HepG2 (cell line): ENCODE measurements around the gene CAPZA2. TPM values are rescaled to one million over a fixed set of nuclear protein-coding genes. Genes with fewer than 3 reads are reported as not detected.

Source experiments
- CREB1 ChIP-seq, 2 experiments: fragments of 450-650 bp in 1 of 2; IDR thresholded peaks; 2 replicates each; pipeline ENCODE4 v1.6.1; 2016 to 2017; ENCODE audit warnings: control low read depth in 1 of 2, mild to moderate bottlenecking in 1 of 2, missing compliant biosample characterization in 1 of 2, missing genetic modification characterization in 1 of 2
- GATA4 ChIP-seq: sonication (generic); IDR thresholded peaks from 2 replicates; pipeline ENCODE4 v1.6.1; 2016; ENCODE audit warnings: antibody characterized with exemption, low read depth, borderline replicate concordance
- LCORL ChIP-seq, 2 experiments: fragments of 450-650 bp in 1 of 2; sonication (generic) in 1 of 2; formaldehyde crosslinking in 1 of 2; IDR thresholded peaks; 2 replicates each; pipeline versions ENCODE4 v1.5.0 to v1.6.1; 2017 to 2020; ENCODE audit warnings: antibody characterized with exemption in 1 of 2, missing genetic modification reagents in 1 of 2
- NFYC ChIP-seq: IDR thresholded peaks from 2 replicates; pipeline ENCODE4 v1.6.1; 2016; ENCODE audit warnings: missing genetic modification reagents, missing compliant biosample characterization
- NONO ChIP-seq, 2 experiments: fragments of 450-650 bp in 1 of 2; sonication (generic) in 1 of 2; formaldehyde crosslinking in 1 of 2; IDR thresholded peaks in 1 of 2; conservative IDR thresholded peaks in 1 of 2; 2 replicates each; pipeline versions ENCODE4 v1.6.1 to v1.8.0; 2017 to 2022; ENCODE audit warnings: mild to moderate bottlenecking in 1 of 2, missing genetic modification reagents in 1 of 2, moderate library complexity in 1 of 2
- PHF21A ChIP-seq: sonication (generic); formaldehyde crosslinking; IDR thresholded peaks from 2 replicates; pipeline ENCODE4 v1.5.0; 2020; ENCODE audit warnings: mild to moderate bottlenecking, missing genetic modification reagents
- POLR2A ChIP-seq, 2 experiments: IDR thresholded peaks; 2 replicates each; pipeline ENCODE4 v1.6.1; 2011; ENCODE audit warnings: low read depth in 2 of 2, low read length in 2 of 2, mild to moderate bottlenecking in 1 of 2, moderate library complexity in 1 of 2; ENCODE audit not compliant: insufficient read depth in 1 of 2
- PRPF4 ChIP-seq: fragments of 200-400 bp; formaldehyde crosslinking; IDR thresholded peaks from 2 replicates; pipeline ENCODE4 v1.6.1; 2016; ENCODE audit warnings: low read length, low read depth; ENCODE audit not compliant: poor library complexity, severe bottlenecking
- ZBED4 ChIP-seq: sonication (generic); formaldehyde crosslinking; IDR thresholded peaks from 2 replicates; pipeline ENCODE4 v1.4.0; 2020; ENCODE audit warnings: missing genetic modification reagents, borderline replicate concordance
- ZNF160 ChIP-seq: sonication (generic); formaldehyde crosslinking; IDR thresholded peaks from 2 replicates; pipeline ENCODE4 v1.8.0; 2022; ENCODE audit warnings: mild to moderate bottlenecking, inconsistent platforms, missing genetic modification reagents
- polyA plus RNA-seq, 8 experiments: library from polyadenylated mRNA; depleted of rRNA in 3 of 8; stranded (reverse) in 7 of 8; unstranded in 1 of 8; fragments of >200 nt; fragmentation: Illumina TruSeq in 4 of 8; extraction: Trizol in 4 of 8; gene quantifications; 2 replicates each; pipeline versions ENCODE4 v1.2.1 to v1.2.3, GENCODE V29; 2011 to 2016; ENCODE audit warnings: low read depth in 4 of 8, missing spikeins in 1 of 8, mixed read lengths in 1 of 8; ENCODE audit not compliant: insufficient read depth in 1 of 8
- total RNA-seq, 5 experiments: library from RNA; depleted of rRNA; stranded (reverse); fragments of >200 nt; fragmentation: Illumina TruSeq; extraction: Trizol; gene quantifications; 2 replicates each; pipeline ENCODE4 v1.2.3, GENCODE V29; 2016; ENCODE audit warnings: low read depth in 1 of 5

CAPZA2 gene
- total and polyA plus RNA-seq, 2 of the 13 experiments (the other 11 are each of a cell fraction or from before 2014, with no cell fraction given) = 38.4 to 199 TPM

- TF ChIP-seq ZBED4 (CRISPR knock-in tag) = no peak; the same call in 1 of the 2 replicates
- TF ChIP-seq ZNF160 (CRISPR knock-in tag) = 0 out of 2 replicates have a peak, but pooled peaks have one; percentile 53
- TF ChIP-seq PHF21A (CRISPR knock-in tag) = peak; percentile 72; the same call in 1 of the 2 replicates
- TF ChIP-seq NONO (IDR thresholded peaks at IDR 0.05) = no peak
- TF ChIP-seq NONO (CRISPR knock-in tag; conservative IDR thresholded peaks at IDR 0.05) = no peak
- TF ChIP-seq POLR2A (IDR thresholded peaks at IDR 0.05; ENCODE audit: insufficient read depth in 1 of 2, low read depth in 2 of 2, low read length in 2 of 2) = peak; percentile 50 to 58; a peak in 3 of 4 replicates
- peak; percentile 77 for TF ChIP-seq NFYC (CRISPR knock-in tag)
- TF ChIP-seq LCORL (IDR thresholded peaks at IDR 0.05) = no peak
- TF ChIP-seq LCORL (CRISPR knock-in tag; IDR thresholded peaks at IDR 0.05) = no peak
- TF ChIP-seq PRPF4 = no peak
- TF ChIP-seq GATA4 = no peak
- no peak for TF ChIP-seq CREB1 (IDR thresholded peaks at IDR 0.05)
- peak; percentile 59 for TF ChIP-seq CREB1 (CRISPR knock-in tag; IDR thresholded peaks at IDR 0.05)
These were observed 89.2 kb downstream of the CAPZA2 start (continued) for GRCh38 chr7:116951366-116952292.
